Omental fat pad (tissue), 4 donors: ENCODE measurements around the gene UBE2Q2. TPM values are rescaled to one million over a fixed set of nuclear protein-coding genes. Genes with fewer than 3 reads are reported as not detected.
"Not testable (repeated sequence)": the region's sequence is repeated elsewhere in the genome, so short reads cannot be mapped to it uniquely, and the experiment has no call there.

Experiments used
- ATAC-seq: fragments of 150-250 bp; one replicate; pipeline ENCODE4 v1.9.1; 2016; ENCODE audit warnings: mild to moderate bottlenecking, moderate library complexity; ENCODE audit not compliant: low FRiP score
- DNase-seq: peaks from one replicate; pipeline ENCODE4 v3.0.0-alpha.2; 2019; ENCODE audit warnings: low spot score
- CTCF ChIP-seq, 3 donors: fragments of 450-650 bp; IDR thresholded peaks; one replicate each; pipeline ENCODE4 v1.5.1; 2016 to 2017; ENCODE audit warnings: antibody characterized with exemption in 3 of 3, mild to moderate bottlenecking in 3 of 3, moderate library complexity in 2 of 3
- total RNA-seq, 4 donors: library from RNA; depleted of rRNA; stranded (reverse); fragments of >200 nt; gene quantifications; one replicate each; pipeline ENCODE4 v1.1.0, GENCODE V29; 2016

Gene UBE2Q2
- total RNA-seq, 4 donors from 2014 or later: 27.8 to 54.1 (median 47.2) TPM

GRCh38 chr15:75868019-75868418 is 24.8 kb downstream of the UBE2Q2 start:
- ATAC-seq: no peak
- TF ChIP-seq CTCF (IDR thresholded peaks at IDR 0.05): no peak
- DNase-seq: no peak

- TF ChIP-seq CTCF (IDR thresholded peaks at IDR 0.05): no peak
- no peak for ATAC-seq
- DNase-seq: no peak
Observed at GRCh38 chr15:75869446-75869845, 26.2 kb downstream of the UBE2Q2 start.

- not testable (repeated sequence) for ATAC-seq
Observed at GRCh38 chr15:75871589-75871988, 28.3 kb downstream of the UBE2Q2 start.

GRCh38 chr15:75872403-75872990 is 29.2 kb downstream of the UBE2Q2 start:
- no peak for ATAC-seq
- DNase-seq: no peak
- TF ChIP-seq CTCF (IDR thresholded peaks at IDR 0.05): no peak

More at GRCh38 chr15:75871589-75871988, 28.3 kb downstream of the UBE2Q2 start:
- DNase-seq: not testable (repeated sequence)

- TF ChIP-seq CTCF (IDR thresholded peaks at IDR 0.05): no peak
- ATAC-seq (no peak), DNase-seq (no peak)
Observed at GRCh38 chr15:75884041-75884440, 40.8 kb downstream of the UBE2Q2 start.

- ATAC-seq (no peak), DNase-seq (no peak)
- TF ChIP-seq CTCF (IDR thresholded peaks at IDR 0.05): no peak
Observed at GRCh38 chr15:75887178-75887577, 43.9 kb downstream of the UBE2Q2 start.

GRCh38 chr15:75891895-75892294 is 48.6 kb downstream of the UBE2Q2 start:
- no peak for TF ChIP-seq CTCF (IDR thresholded peaks at IDR 0.05)
- DNase-seq: no peak
- ATAC-seq: no peak
